Measurements from ENCODE around the gene VSTM2L.

GRCh38 chr20:37932919-37933318 lies 30.0 kb downstream of the VSTM2L start:
- TF ChIP-seq CTCF (conservative IDR thresholded peaks at IDR 0.05; ENCODE audit: low read length) (no peak), EZH2phosphoT487 (IDR thresholded peaks at IDR 0.05; ENCODE audit: borderline replicate concordance, low read depth, low read length) (no peak)

Measured in OCI-LY7 (cell line).